ENCODE measurements around the gene ADTRP.
A peak's percentile ranks its signal among the peaks of the same experiment; 100 is the strongest.

Gene ADTRP

DNA sequence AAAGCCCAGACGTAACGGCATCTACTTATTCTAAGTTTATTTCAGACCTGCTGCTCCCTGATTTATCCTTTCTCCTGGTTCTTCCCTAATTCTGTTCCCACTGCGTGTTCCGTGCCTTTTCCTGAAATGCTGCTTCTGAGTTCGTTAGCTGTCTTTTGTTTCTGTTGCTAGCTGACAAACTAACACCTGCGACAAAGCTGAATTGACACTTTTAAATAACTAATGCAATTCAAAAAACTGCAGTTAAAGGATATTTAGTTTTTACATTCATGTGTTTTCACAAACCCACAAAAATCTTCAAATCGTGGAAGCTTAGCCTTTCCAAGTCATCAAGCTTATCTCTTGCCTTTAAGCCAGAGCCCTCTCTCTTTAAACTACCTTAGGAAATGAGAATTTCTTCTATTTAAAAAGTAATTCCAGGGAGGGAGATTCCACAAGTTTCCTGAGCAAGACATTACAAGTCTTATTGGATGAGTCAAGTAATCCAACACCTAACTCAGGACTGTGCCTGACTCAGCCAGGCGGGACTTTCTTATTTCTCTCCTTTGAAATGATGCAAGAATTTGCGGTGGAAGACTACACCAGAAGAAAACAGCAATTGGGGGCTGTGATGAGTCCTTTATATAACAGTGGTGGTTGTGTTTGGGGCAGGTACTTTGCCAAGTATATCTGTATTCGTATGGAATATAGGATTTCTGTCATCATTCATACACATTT is 6.3 kb downstream of the ADTRP start:
- no peak for DNase-seq

DNA sequence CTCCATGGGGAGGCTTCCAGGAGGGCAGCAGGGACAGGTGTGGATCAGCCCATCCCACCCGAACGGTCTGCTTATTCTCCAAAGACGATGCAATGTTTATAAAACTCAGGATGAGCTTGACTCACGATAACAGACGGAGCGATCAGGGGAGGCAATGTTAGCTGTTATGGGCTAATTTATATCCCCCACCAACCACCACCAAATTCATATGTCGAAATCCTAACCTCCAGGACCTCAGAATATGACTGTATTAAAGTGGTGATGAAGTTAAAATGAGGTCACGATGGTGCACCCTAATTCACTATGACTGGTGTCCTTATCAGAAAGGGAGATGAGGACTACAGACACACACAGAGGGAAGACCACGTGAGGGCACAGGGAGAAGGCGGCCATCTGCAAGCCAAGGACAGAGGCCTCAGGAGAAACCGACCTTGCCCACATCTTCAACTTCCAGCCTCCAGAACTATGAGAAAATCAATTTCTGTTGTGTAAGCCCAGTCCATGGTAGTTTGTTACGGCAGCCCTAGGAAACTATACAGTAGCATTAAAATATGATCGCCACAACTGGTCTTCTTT is 7.0 kb downstream of the ADTRP start:
- DNase-seq = no peak

DNA sequence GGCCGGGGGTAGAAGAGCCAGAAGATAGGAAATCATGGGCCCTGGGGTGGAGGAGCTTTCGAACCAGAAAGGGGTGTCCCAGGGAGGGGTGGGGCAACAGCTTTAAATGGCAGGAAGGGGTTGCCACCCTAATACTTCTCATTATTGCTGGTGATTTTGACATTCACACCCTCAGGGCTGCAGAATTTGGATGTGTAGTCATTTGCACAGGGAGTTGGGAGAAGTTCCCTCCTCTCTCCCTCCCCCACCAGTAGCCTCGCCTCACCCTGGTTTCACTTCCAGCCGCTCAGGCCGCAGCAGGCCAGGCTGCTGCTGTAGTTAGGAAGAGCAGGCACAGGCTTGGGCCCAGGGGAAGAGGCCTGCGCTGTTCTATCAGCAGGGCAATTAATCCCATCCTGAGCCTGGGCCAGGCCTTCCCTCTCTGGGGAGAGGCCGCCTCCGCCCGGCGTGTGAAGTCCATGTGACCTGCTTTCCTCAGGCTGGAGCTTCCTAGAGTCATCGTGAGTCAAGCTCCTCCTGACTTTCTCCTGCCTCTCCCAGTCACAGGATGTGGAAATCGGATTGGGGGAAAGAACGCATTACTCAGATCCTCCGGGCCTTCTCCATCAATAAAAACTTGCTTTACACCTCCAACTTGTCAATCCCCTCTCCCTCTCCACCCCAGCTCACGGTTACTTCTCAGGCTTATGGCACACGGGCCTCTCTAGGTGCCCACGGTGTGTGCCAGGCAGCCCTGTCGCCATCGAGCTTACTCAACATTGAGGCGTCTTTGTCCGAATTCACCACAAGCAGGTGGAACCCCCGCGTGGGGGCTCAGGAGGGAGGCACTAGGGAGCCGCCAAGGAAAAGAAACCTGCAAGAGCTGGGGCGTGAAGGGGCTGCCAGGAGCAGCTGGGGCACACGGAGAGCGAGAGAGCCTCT is 7.8 kb downstream of the ADTRP start:
- DNase-seq = peak in 1 of 2 experiments; percentile 7

DNA sequence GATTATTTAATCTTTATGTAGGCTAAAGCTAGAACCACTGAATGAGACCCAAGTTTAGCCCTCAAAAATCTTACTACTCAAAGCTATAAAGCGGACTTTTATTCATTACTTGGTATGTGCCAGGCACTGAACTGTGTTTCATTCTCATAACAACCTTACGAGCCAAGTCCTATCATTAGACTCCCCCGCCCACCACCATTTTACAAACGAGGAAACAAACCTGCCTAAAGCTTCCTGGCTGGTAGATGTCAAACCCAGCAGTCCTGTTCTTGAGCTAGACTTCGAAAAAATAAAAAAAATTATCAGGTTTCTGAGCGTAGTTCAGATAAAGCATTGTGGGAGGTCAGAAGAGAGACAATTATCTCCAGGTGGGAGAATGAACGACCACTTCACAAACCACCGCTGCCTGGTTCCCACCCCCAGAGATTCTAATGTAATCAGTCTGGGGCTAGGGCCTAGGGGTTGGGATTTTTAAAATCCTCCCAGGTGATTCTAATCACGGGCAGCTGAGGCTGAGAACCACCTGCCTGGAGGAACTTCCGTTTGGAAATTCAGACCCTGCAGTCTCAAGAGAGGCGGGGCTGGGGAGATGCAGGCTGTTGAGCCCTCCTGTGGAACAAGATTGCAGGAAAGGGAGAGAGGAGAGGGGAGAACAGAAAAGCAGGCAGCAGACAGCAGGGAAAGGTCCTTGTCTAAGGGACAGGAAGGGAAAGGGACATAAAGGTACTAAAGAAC is 8.6 kb downstream of the ADTRP start:
- DNase-seq = peak; percentile 39 to 55

DNA sequence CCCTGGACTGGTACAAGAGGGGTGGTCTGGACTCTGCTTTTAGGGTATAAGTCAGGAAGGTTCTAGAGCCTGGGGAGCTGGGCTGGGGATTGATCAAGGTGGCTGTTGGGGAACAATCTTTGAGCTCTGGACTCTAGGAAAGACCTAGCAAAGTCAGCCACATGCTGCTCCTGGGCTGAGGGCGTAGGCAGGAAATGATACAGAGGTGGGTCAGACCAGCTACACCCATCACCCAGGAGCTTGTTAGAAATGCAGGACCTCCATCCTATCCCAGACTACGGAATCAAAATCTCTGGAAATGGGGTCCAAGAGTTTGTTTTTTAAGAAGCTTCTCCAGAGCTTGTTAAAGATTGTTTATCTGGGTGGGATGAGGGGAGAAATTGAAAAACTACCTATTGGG is 9.4 kb downstream of the ADTRP start:
- no peak for DNase-seq

DNA sequence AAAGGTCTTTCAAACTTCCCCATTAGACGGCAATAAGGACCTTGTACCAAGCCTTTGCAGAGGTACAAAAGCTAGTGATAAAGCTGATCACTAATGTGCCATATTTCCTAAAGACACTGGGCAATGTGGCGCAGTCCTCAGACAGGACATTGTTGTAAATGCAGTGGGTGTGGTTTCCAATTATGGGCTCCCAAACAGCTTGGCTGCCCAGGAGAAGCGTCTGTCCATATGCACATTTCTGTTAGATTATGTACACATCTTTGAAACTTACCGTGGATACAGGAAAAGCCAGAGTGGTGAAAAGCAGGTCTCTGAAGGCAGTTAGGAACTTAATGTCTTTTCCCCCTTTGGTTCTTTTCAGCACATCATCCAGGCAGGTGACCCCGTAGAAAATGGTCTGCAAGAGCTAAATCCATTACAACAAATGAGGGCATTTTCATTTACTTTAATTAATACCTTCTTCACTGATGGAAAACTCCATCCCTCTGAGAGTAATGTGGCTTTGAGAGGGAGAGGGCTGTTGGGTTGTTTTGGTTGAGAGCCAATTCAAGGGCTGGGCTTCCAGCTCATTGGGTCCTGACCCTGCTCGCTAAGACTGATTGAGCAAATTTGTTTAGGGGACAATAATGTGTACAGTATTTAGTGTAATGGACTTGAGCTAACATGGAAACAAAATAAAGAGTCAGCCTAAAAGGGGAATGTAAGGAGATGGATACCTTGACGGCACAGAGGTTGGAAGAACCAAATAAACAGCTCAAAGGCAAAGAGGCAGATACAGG is 10.4 kb downstream of the ADTRP start:
- no peak for DNase-seq

DNA sequence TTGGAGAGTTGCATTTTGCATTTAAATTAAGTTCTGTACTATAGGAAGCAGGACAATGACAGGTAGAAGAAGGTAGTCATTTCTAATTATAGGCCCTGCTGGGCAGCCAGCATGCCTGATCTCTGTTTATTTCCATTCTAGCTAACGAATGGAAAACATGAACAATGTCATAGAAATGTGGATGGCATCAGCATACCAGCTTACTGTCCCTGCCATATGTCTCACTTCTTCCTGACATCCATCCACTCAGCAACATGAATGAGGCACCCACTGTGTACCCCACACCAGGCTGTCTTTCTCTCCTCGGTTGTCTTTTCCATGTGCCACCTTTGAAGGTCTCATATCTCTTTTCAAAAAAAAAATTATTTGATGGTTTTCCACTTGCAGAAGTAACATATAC is 11.1 kb downstream of the ADTRP start:
- DNase-seq = no peak

DNA sequence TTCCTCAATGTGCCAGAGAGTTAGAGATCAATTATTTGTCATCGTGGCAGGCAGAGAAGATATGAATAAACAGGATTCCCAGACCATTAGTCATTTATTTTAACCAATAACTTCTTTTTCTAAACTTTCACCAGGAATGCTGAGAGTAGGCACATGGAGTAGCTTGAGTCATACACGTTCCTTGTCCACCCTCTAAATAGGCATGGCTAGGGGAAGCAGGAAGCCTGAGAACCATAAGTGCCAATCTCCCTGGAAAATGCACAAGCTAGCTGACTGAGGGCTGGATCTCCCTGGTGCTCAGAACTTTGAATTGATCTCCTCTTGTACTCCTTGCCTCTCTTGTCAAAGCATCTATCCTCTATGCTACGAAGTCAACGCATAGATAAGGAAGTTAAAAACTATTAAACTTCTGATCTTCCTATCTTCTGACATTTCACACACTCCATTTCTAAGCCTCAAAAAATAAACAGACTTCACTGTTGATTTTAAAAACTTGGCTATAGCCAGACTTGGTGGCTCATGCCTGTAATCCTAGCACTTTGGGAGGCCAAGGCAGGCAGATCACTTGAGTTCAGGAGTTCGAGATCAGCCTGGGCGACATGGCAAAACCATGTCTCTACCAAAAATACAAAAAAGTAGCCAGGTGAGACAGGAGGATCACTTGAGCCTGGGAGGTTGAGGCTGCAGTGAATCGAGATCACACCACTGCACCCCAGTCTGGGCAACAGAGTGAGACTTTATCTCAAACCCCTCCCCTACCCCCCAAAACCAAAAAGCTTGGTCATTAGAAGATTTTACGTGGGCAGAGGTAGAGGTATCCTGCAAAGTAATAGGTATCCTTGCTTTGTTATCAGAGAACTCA is 11.8 kb downstream of the ADTRP start:
- DNase-seq = no peak

DNA sequence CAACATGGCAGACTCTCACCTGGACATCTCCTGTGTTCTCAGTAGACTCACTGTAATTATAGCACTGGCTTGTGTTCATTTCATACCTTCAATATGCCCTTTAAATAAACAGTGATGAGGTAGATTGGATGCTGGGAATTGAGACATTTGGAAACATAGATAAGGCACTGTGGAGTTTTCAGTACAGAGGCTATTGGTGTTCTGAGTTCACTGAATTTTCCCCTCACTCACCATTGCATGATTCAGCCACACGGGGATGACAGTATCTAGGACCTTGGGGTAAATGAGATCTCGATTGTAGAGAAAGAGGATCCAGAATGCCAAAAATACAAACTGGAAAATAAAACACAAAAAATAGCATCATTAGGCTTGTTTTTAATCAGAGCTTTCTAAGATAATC is 12.6 kb downstream of the ADTRP start:
- no peak for DNase-seq

DNA sequence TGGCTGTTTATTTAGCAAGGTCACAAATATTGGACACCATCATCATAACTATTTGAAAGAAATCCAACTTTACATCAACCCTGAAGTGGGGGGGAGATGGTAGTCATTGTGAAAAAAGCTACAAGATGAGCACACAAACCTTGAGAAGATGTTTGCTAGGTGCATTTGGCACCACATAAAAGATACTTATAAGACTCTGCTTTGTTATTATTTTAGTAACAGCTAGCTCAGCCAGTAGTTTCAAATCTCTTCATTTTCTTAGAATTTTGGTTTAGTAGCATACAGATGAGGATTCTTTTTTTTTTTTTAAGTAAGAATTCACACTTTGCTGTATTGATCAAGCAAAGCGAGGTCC is 14.4 kb downstream of the ADTRP start:
- no peak for DNase-seq

DNA sequence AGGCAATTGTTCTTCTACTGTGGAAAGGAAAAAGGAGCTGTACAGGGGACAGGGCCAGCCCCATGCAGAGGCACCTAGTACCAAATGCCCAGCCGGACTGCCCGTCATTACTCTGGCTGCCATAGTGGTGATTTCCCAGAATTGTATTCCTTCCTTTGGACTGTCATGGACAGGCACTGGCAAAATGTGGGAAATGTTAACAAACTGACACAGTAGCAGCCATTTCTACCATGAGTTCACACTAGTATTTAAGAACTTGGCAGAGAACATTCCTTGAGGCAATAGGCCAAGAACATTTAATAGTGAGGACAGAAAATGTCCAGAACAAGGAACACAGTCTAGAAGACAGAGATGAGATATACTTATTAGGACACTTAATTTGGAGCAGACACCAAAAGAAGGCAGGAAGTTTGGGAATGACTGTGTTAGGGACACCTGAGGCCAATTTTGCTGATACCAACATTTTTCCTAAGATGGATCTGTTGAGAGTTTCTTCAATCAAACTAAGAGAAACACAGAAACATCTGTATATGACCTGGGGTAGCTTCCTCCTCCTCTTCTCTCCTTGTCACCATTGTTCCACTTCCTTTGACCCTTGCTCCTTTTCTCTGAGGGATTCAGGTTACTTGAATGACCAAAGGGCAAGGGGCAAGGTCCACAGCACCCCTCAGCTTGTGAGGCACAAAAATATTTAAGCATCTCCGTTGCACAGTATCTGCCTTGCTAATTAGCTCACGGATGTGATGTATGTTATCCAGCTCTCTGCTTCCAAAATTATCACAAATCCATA is 14.9 kb downstream of the ADTRP start:
- no peak for DNase-seq

DNA sequence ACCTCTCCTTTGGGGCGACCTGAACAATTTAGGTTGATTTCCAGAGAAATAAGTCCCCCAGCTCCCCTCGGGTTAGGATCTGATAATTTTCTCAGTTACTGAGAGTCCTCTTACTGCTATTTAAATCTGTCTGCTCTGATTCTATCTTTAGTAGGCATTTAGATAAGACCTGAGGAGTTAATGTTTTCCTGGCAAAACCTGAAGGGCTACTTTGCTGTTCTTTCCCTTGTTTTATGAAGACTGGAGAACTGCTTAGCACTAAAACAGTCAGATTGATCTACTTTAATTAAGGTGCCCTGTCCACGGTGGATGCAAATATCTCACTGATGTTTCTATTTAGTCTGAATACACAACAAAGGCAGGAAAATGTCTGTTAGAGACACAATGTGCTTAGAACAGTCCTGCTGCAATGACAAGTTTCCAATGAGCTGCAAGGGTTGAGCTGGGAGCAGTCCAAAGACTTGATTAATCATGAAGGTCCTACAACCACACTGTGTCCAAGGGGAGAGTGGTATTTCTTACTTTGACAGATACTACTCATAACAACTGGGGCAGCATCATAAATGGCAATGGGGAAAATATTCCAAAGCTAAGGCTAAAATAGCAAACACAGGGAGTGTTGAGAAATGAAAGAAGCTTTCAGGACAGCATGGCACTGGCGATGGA is 15.7 kb downstream of the ADTRP start:
- no peak for DNase-seq

DNA sequence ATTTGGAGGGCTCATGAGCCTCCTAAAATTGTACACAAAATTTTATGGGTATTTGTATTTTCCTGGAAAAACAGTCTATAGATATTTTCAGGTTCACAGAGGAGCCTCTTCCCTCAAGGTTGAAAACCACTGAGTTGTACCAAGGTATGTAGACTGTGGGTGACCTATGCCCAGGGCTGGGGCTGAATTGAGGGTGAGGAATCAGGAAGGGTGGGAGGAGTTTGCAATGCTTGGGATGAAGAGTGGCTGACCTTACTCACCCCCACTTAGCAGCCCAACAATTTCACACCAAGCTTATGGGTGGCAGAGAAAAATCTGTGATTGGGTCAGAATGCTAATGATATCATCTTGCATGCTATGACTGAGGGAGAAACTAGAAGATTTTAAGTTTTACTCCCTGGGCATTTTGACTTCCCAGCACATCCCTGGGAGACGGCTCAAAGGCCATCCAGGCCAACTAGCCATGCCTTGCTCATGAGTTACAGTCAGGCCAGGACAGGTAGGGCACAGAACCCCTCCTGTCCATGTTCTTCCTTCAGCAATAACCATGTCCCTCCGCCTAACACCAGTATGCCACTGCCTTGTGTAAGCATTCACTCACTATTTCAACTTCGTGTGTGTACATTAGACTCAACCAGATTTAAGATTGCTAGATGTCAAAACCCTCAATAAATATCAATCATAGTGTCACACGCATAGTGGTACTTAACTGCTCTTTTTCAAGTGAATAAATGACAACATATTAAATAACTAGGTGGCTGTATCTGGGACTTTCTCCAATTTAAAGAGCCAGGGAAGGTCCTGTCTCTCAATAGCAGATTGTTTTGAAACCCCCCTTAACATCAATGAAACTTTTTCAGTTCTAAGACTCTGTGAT is 16.6 kb downstream of the ADTRP start:
- no peak for DNase-seq

DNA sequence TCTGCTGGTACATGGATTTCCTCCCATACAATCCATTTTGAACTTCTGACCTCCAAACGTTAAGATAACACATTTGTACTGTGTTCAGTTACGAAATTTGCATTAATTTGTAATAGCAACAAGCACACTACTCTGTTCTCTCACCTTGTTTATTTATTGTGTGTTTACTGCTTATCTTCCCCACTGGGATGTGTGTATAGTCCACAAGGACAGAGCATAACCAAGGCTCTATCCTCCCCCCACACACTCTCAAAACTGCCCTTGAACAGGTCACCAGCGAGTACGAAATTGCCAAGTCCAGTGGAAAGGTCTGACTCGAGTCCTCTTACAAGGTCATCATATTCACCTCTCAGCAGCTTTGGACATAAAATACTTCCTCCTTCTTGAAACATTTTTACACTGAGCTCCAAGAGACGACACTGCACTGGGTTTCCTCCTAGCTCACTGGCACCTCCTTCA is 18.6 kb downstream of the ADTRP start:
- DNase-seq = no peak

DNA sequence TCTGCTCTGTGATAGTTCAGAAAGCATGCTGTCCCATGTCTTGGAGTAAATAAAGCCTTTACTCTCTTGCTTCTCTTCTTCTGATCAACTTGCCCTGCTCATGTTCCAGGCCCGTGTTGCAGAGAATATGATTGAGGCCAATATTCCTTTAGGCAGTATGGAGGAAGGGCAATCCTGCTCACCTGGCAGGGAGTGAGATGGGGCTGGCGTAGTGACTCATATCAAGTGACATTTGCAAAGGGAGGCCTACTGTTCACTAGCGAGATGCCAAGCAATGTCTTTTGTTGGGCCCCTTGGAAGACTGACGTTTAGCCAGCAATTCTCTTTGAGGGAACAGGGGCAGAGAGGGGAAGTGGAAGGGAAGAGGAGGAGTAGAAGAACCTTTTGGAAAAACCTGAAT is 19.7 kb downstream of the ADTRP start:
- DNase-seq = no peak

DNA sequence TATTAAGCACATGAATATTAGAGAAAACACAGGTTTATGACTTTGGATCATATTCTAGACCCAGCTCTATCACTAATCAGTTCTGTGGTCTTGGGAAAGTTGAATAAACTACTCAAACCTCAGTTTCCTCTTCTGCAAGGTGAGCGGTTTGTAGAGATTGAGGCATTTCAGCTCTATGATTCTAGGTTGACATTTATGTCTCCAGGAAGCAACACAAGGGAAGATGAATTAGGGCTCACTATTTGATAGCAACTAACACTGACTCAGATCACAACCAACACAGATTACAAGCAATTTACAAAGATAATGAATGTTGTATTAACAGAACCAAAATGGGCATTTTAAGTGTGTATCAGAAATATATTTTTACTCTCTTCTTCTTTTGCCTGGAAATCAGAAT is 21.9 kb downstream of the ADTRP start:
- no peak for DNase-seq

DNA sequence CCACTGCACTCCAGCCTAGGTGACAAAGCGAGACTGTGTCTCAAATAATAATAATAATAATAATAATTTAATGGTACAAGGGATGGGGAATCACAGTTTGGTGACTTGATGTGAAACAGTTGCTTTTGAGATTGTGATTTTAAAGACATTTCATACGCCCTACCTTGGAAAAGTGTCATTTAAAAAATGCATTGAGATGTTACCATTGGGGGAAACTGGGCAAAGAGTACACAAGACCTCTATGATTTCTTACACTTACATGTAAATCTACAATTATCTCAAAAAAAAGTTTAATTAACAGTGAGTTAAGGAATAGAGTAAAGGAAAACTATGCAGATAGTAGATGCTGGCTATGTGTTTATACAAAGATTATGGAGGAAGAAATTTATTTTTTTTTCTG is 22.3 kb downstream of the ADTRP start:
- DNase-seq = no peak

DNA sequence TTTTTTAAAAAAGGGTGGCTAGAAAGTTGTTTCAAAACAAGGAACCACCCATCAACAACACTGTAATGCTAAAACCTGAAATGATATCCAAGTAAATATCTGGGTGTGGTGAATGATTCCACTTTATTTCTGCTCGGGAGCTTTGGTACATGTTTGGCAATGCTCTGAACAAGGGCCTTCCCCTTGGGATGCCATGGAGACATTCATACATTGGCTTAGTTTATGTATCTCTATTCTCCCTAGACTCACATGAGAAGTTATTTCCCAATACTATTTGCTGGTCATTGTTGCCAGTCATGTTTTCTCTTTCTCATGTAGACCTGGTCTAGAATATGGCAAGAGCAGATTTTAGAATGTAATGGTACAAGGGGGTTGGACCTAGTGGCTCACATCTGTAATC is 22.9 kb downstream of the ADTRP start:
- DNase-seq = no peak

Measured in NCI-H187 (cell line).